ENCODE data around the gene MXI1.
"Not testable (repeated sequence)": the region's sequence is repeated elsewhere in the genome, so short reads cannot be mapped to it uniquely, and the experiment has no call there.

The MXI1 gene

DNA sequence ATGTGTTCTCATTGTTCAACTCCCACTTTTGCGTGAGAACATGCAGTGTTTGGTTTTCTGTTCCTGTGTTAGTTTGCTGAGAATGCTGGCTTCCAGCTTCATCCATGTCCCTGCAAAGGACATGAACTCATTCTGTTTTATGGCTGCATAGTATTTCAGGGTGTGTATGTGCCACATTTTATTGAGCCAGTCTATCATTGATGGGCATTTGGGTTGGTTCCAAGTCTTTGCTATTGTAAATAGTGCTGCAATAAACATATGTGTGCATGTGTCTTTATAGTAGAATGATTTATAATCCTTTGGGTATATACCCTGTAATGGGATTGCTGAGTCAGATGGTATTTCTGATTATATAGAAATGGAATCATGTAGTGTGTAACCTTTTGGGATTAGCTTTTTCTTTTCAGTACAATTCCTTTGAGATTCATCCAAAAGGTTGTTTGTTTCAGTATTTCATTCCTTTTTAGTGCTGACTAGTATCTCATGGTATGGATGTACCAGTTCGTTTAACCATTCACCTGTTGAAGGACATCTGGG is 21.7 kb upstream of the MXI1 start:
- H3K36me3 ChIP-seq (ENCODE audit: control insufficient read depth, insufficient read depth, low read length); H3K4me3 ChIP-seq (ENCODE audit: low read depth, low read length); H3K9ac ChIP-seq (ENCODE audit: low read depth, low read length); H3K9me3 ChIP-seq (ENCODE audit: control insufficient read depth, insufficient read depth, low read length); H3K4me1 ChIP-seq (ENCODE audit: control insufficient read depth, insufficient read depth, low read length): not testable (repeated sequence)
- peaks cover 20% of the 10 kb centered on the region for H3K27me3 ChIP-seq (ENCODE audit: control insufficient read depth, insufficient read depth, low read length)

DNA sequence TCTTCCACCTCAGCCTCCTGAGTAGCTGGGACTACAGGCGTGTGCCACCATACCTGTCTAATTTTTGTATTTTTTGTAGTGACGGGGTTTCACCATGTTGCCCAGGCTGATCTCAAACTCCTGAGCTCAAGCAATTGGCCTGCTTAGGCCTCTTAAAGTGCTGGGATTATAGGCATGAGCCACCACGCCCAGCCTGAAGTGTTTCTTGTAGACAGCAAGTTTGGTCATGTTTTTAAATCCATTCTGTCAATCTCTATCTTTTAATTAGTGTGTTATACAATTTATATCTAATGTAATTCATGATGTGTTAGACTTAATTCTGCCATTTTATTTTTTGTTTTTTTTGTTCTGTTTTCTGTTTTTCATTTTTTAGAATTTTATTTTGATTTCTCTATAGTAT is 17.2 kb upstream of the MXI1 start:
- H3K9me3 ChIP-seq (ENCODE audit: control insufficient read depth, insufficient read depth, low read length) = no peaks in the 10 kb centered on the region
- H3K36me3 ChIP-seq (ENCODE audit: control insufficient read depth, insufficient read depth, low read length) = no peaks in the 10 kb centered on the region
- H3K27me3 ChIP-seq (ENCODE audit: control insufficient read depth, insufficient read depth, low read length) = peaks cover 29% of the 10 kb centered on the region

DNA sequence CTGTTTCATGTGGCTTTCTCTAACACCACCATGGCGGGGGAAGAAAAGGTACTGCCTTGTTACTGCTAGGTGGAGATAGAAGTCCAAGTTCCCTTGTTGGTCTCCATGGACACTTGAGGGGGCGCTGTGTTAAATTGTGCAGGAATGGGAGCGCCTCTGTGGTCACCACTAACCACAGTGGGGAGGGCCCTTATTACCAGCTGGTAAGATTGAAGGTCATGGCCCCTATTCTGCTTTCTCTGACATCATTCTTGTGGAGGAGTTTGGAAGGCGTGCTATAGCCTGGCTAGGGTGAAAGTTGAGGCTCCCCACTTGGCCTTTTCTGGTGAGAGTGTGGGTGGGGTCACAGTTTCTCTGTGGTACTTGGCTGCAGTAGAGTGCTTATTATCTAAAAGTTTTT is 14.9 kb upstream of the MXI1 start:
- Histone ChIP-seq H3K36me3 (ENCODE audit: control insufficient read depth, insufficient read depth, low read length) (no peaks in the 10 kb centered on the region), H3K9me3 (ENCODE audit: control insufficient read depth, insufficient read depth, low read length) (no peaks in the 10 kb centered on the region), H3K9ac (ENCODE audit: low read depth, low read length) (no peak overlapping the region), H3K4me1 (ENCODE audit: control insufficient read depth, insufficient read depth, low read length) (no peaks in the 10 kb centered on the region), H3K27me3 (ENCODE audit: control insufficient read depth, insufficient read depth, low read length) (peaks cover 38% of the 10 kb centered on the region), H3K4me3 (ENCODE audit: low read depth, low read length) (no peak overlapping the region)

More for the DNA sequence above, 17.2 kb upstream of the MXI1 start:
- H3K4me3 ChIP-seq (ENCODE audit: low read depth, low read length) = no peak overlapping the region
- no peak overlapping the region for H3K9ac ChIP-seq (ENCODE audit: low read depth, low read length)
- H3K4me1 ChIP-seq (ENCODE audit: control insufficient read depth, insufficient read depth, low read length) = no peaks in the 10 kb centered on the region

DNA sequence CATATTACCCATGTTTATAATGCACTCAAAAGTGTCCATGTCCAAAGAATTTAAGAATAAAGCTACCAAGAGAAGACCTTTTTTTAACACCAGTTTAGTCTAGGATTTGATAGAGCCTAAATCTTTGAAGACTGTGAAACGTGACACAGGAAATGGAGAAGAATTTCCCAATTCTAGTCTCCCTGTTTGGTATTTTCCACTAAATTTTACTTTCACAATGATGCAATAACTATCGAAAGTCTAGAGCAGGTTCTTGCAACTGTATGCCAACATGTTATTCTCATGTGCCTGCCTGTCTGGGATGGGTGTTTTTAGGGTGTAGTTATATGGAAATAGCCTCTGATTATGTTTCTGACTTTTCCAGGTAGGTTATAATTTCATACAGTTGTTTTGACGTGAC is 6.9 kb upstream of the MXI1 start:
- Histone ChIP-seq H3K36me3 (ENCODE audit: control insufficient read depth, insufficient read depth, low read length) (no peaks in the 10 kb centered on the region), H3K4me3 (ENCODE audit: low read depth, low read length) (no peak overlapping the region), H3K27me3 (ENCODE audit: control insufficient read depth, insufficient read depth, low read length) (peaks cover 78% of the 10 kb centered on the region), H3K4me1 (ENCODE audit: control insufficient read depth, insufficient read depth, low read length) (no peaks in the 10 kb centered on the region), H3K9ac (ENCODE audit: low read depth, low read length) (no peak overlapping the region), H3K9me3 (ENCODE audit: control insufficient read depth, insufficient read depth, low read length) (no peaks in the 10 kb centered on the region)

DNA sequence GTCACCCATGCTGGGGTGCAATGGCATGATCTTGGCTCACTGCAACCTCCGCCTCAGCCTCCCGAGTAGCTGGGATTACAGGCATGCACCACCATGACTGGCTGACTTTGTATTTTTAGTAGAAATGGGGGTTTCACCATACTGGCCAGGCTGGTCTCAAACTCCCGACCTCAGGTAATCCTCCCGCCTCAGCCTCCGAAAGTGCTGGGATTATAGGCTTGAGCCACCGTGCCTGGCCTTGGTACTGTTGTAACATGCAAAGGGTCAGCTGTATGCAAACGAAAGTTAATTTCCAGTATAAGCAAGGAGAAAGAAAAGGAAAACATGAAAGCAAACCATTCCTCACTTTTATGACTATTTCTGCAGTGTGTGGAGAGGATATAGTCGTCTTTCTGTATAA is 6.4 kb upstream of the MXI1 start:
- H3K36me3 ChIP-seq (ENCODE audit: control insufficient read depth, insufficient read depth, low read length); H3K4me1 ChIP-seq (ENCODE audit: control insufficient read depth, insufficient read depth, low read length); H3K9ac ChIP-seq (ENCODE audit: low read depth, low read length); H3K4me3 ChIP-seq (ENCODE audit: low read depth, low read length); H3K9me3 ChIP-seq (ENCODE audit: control insufficient read depth, insufficient read depth, low read length): not testable (repeated sequence)
- peaks cover 79% of the 10 kb centered on the region for H3K27me3 ChIP-seq (ENCODE audit: control insufficient read depth, insufficient read depth, low read length)

DNA sequence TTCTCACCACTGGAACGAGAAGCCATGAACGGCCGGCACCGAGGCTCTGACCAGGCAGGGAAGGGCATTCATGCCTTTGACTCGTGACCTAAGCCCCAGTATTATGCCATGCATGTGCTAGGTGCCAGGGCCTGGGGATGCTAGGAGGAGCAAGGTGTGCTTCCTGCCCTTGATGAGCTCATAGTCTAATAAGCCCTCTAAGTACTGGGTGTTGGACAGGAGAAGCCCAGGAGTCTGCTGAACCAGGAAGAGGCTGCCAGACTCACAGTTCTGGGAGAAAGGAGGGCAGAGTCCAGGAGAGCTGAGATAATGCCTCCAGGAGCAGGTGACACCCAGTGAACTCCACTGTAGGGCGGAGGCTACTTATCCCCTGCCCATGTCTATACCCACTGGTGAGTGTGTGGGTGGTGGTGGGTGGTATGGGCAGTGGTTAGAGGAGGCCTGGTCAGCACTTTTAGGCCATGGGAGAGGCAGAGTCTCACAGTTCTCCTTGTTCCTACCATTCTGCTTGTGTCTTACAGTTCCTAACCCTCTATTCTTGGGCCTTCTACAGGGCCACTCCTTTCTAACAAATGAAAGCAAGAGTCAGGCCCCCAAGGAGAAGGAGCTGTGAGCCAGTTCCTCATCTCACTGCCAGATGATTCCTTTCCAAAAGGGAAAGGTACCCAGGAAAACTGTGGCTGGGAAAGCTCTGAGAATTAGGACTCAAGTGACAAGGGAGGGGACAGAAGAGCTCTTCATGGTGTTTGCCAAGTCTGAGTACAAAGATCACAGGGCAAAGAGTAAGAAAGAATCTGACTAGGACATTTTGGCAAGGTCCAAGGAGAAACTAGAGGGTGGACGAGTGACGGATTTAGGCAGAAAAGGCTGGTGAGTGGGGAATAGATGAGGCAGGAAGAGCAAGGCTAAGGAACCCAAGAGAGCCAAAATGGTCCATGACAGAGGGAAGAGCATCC is 3.6 kb upstream of the MXI1 start:
- no peak overlapping the region for H3K9ac ChIP-seq (ENCODE audit: low read depth, low read length)
- peaks cover 3% of the 10 kb centered on the region for H3K4me1 ChIP-seq (ENCODE audit: control insufficient read depth, insufficient read depth, low read length)
- no peak overlapping the region for H3K4me3 ChIP-seq (ENCODE audit: low read depth, low read length)
- no peaks in the 10 kb centered on the region for H3K9me3 ChIP-seq (ENCODE audit: control insufficient read depth, insufficient read depth, low read length)
- H3K36me3 ChIP-seq (ENCODE audit: control insufficient read depth, insufficient read depth, low read length) = no peaks in the 10 kb centered on the region
- peaks cover 79% of the 10 kb centered on the region for H3K27me3 ChIP-seq (ENCODE audit: control insufficient read depth, insufficient read depth, low read length)

DNA sequence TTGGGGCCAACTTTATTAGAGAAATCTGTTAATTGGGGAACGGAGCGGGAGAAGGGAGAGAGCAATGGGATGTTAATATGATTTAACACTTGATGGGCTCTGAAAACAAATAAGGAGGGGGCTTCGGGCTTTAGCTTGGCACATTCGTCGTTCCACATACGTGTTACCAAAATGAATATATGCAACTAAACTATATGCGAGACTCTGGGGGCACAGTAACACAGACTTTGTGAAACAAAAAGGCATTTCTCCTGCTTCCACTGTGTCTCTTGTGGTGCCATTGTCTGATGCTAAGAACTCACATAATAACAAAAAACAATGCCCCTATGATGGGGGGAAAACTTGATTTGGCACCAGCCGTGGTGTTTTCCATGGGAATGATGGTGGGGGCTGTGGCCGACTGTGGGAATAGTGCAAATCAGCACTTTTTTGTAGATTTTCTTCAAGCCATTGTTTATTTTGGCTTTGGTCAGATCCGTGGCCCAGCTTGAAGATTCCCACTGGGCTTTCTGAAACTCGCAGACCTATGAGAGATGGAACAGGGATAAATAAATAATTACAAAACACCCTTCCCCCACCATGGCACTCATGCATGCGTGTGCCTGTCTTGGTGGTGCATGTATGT is 2.2 kb upstream of the MXI1 start:
- Histone ChIP-seq H3K4me3 (ENCODE audit: low read depth, low read length) (peak overlapping the region; percentile 1), H3K9ac (ENCODE audit: low read depth, low read length) (no peak overlapping the region), H3K4me1 (ENCODE audit: control insufficient read depth, insufficient read depth, low read length) (peaks cover 3% of the 10 kb centered on the region), H3K27me3 (ENCODE audit: control insufficient read depth, insufficient read depth, low read length) (peaks cover 81% of the 10 kb centered on the region), H3K36me3 (ENCODE audit: control insufficient read depth, insufficient read depth, low read length) (no peaks in the 10 kb centered on the region), H3K9me3 (ENCODE audit: control insufficient read depth, insufficient read depth, low read length) (no peaks in the 10 kb centered on the region)

DNA sequence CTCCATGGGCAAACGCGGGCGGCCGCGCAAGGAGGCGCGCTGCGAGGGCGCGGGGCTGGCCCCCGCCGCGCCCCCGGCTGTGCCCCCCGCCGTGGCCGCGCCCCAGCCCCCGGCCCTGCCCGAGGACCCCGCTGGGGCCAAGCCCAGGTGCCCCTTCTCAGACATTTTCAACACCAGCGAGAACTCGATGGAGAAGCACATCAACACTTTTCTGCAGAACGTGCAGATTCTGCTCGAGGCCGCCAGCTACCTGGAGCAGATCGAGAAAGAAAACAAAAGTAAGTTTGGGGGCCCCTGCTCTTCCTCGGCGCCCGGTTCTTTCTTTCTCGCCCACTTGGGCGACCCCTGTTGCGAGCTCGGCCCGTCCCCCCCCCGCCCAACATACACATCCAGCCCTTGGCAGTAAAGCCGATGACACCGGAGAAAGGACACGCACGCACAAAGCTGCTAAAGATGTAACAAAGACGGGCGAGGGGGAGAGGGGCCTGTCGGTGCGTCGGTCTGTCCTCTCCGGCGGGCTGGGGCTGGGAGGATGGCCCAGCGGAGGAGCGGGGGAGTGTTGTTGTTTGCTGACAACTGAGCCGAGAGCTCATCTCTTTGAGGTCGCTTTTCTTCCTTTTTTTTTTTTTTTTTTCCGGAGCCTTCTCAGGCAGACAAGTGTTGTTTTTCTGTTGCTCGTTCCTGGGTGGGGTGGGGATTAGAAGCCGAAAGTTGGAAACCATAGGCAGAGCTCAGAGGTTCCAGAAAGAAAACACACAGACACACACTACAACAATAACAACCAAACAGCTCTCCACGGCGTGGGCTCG is 604 bp downstream of the MXI1 start:
- Histone ChIP-seq H3K27me3 (ENCODE audit: control insufficient read depth, insufficient read depth, low read length) (peaks cover 77% of the 10 kb centered on the region), H3K9ac (ENCODE audit: low read depth, low read length) (no peak overlapping the region), H3K9me3 (ENCODE audit: control insufficient read depth, insufficient read depth, low read length) (no peaks in the 10 kb centered on the region), H3K4me1 (ENCODE audit: control insufficient read depth, insufficient read depth, low read length) (peaks cover 13% of the 10 kb centered on the region), H3K36me3 (ENCODE audit: control insufficient read depth, insufficient read depth, low read length) (no peaks in the 10 kb centered on the region), H3K4me3 (ENCODE audit: low read depth, low read length) (peak overlapping the region; percentile 60)

DNA sequence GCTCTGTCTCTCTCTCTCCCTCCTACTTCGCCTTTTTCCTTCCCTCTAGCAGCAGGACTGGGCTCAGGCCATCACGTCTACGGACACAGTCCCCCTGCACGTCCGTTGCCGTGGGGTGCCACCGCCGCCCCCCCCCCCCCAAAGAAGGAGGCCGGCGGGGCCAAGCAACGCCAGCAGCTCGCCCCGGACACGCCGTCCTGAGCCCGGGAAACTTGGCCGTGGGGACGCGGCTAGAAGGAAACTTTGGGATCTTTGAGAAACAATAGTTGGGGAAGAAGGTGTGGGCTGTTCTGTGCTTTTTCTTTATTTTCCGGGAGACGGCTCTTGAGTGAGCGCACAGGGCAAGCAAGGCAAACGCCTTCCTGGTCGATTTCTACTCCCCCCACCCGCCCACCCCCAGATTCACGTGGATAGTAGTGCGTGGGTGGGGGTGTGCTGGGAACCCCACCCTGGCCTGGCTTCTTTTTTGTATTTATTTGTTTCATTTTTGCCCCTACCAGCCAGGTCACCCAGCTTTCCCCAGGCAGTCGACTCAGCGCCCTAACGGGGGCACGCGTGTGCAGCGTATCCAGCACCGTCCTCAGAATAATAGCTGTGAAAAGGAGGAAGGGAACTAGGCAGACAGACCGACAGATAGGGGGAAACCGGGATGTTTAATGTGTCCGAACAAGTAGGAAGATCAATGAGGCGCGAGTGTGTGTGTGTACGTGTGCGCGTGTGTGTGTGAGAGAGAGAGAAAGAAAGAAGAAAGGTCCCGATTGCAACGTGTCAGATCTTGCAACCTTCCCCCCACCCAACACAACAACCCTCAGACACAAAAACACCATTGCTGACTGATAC is 1.4 kb downstream of the MXI1 start:
- H3K27me3 ChIP-seq (ENCODE audit: control insufficient read depth, insufficient read depth, low read length) = peaks cover 77% of the 10 kb centered on the region
- H3K4me1 ChIP-seq (ENCODE audit: control insufficient read depth, insufficient read depth, low read length) = peaks cover 13% of the 10 kb centered on the region
- H3K4me3 ChIP-seq (ENCODE audit: low read depth, low read length) = peak overlapping the region; percentile 65
- no peak overlapping the region for H3K9ac ChIP-seq (ENCODE audit: low read depth, low read length)
- no peaks in the 10 kb centered on the region for H3K36me3 ChIP-seq (ENCODE audit: control insufficient read depth, insufficient read depth, low read length)
- no peaks in the 10 kb centered on the region for H3K9me3 ChIP-seq (ENCODE audit: control insufficient read depth, insufficient read depth, low read length)

DNA sequence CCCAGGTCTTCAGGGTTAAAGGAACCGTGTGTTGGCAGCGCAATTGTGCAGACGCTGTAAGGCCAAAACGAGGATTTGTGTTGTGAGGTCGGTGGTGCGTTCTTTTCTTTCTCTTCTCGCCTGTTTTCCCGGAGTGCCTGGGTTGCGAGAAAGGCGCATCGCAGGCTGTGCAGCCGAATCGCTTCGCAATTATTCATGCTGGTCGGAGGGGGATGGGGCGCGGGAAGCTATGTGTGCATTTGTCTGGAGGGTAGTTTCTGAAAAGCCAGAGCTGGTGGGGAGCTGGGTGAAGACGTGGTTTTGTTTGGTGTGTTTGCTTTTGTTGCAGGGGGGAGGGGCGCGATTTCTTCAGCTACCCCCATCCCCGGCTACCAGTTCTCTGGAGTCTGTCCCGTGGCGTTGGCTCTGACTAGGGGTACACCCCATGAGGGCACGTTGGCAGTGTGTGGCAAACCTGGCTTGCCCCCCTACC is 2.1 kb downstream of the MXI1 start:
- peaks cover 77% of the 10 kb centered on the region for H3K27me3 ChIP-seq (ENCODE audit: control insufficient read depth, insufficient read depth, low read length)
- no peaks in the 10 kb centered on the region for H3K36me3 ChIP-seq (ENCODE audit: control insufficient read depth, insufficient read depth, low read length)
- peaks cover 13% of the 10 kb centered on the region for H3K4me1 ChIP-seq (ENCODE audit: control insufficient read depth, insufficient read depth, low read length)
- H3K9ac ChIP-seq (ENCODE audit: low read depth, low read length) = no peak overlapping the region
- H3K9me3 ChIP-seq (ENCODE audit: control insufficient read depth, insufficient read depth, low read length) = no peaks in the 10 kb centered on the region
- H3K4me3 ChIP-seq (ENCODE audit: low read depth, low read length) = peak overlapping the region; percentile 65
